ENCODE measurements around the gene ZFYVE1.
"Not testable (repeated sequence)": the region's sequence is repeated elsewhere in the genome, so short reads cannot be mapped to it uniquely, and the experiment has no call there.

Gene ZFYVE1

GRCh38 chr14:72999316-72999715, 27.6 kb downstream of the ZFYVE1 start:
- no peak for DNase-seq

- DNase-seq: no peak
Observed at GRCh38 chr14:72998252-72998903, 28.5 kb downstream of the ZFYVE1 start.

DNA sequence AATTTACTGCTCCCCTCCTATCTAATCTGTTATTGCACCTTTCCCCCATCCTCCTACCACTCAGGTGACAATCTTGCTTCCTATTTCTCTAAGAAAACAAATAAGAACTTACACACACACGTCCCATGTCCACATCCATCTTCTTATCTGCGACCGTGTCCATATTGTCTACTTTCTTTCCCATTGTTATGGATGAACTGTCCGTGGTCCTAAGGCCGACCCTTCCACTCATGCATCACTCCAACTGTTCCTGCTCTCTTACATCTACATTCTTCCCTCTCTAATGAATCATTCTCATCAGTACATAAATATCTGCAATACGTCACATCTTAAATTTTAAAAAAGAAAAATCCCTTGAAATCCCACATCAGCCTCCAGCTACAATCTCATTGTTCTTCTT, 30.0 kb downstream of the ZFYVE1 start:
- no peak for DNase-seq

GRCh38 chr14:72990171-72990570, 36.7 kb downstream of the ZFYVE1 start:
- no peak for DNase-seq

DNA sequence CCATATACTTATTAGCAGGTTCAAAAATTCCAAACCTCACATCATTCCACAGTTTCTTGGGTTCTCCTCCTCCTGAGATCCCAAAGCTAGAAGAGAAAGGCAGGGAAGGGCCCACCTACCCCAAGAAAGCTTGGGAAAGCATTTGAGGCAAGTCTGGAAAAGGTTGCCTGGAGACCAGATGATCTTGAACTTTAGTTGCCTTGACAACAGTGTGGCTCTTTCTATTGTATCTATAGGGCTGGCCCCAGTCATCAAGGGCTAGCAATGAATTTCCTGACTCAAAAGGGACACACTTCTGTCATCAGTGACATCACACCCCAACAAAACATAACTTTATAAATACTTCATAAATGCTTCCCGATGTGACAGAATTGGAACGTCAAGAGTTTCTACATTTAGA, 40.0 kb downstream of the ZFYVE1 start:
- no peak for DNase-seq

GRCh38 chr14:72986214-72986613, 40.7 kb downstream of the ZFYVE1 start:
- DNase-seq: no peak

DNA sequence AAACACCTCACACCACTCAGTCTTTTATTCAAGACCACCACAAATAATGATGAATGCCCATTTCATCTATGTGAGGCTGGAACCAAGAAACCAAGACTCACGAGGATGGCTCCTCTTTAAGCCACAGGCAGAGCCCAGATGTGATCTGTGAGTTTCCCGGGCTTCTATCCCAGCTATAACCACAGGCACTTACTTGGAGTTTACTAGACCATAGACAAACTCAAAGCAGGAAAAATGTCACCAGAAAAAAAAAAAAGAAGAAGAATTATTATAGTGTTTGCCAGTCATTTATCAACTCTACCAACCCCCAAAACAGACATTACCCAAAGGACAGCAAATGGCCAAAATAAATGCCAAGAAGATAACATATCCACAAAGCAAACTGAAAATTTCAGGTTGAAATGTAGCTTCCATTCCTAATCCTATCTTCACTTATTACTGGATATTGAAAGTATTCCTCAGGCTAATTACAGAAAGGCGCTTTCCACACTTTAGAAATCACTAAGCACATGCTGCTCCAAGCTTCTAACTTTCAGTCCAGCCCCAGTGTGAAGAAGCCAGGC, 44.7 kb downstream of the ZFYVE1 start:
- no peak for DNase-seq

- DNase-seq: no peak
Observed at GRCh38 chr14:72980863-72981262, 46.0 kb downstream of the ZFYVE1 start.

DNA sequence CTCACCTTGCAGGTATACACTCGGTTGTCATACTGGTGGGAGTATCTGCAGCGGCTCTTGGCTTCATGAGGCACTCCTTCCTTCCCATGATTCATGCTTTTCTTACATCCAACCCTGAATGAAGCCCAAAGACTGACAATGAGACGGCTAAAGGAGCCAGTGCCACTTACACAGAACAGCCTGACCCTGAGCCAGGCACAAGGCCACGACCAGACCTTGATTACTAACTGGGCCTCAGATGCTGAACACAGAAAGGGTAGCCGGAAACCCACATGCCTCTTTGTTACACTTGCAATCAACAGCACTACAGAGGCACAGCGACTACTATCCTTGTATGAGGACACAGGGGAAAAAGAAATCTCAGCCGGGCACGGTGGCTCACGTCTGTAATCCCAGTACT, 48.0 kb downstream of the ZFYVE1 start:
- no peak for DNase-seq

GRCh38 chr14:72975770-72976169, 51.1 kb downstream of the ZFYVE1 start:
- DNase-seq: no peak

DNA sequence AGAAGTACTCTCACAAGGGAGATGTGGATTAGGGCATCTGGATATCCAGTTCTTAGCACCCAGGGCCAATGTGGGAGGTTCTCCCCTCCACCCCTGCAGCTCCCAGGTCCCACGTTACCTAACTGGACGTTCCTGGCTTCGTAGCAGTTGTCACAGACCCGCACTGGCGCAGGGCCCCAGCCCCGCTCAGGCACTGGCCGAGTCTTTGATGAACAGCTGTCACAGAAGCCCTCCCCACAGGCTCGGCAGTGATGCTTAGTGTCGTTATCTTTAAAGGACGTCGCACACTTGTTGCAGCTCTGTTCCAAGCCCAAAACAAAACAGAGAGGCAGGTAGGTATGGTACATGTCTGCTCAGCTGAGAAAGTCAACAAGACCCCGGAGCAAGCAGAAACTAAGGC, 52.2 kb downstream of the ZFYVE1 start:
- DNase-seq: no peak

DNA sequence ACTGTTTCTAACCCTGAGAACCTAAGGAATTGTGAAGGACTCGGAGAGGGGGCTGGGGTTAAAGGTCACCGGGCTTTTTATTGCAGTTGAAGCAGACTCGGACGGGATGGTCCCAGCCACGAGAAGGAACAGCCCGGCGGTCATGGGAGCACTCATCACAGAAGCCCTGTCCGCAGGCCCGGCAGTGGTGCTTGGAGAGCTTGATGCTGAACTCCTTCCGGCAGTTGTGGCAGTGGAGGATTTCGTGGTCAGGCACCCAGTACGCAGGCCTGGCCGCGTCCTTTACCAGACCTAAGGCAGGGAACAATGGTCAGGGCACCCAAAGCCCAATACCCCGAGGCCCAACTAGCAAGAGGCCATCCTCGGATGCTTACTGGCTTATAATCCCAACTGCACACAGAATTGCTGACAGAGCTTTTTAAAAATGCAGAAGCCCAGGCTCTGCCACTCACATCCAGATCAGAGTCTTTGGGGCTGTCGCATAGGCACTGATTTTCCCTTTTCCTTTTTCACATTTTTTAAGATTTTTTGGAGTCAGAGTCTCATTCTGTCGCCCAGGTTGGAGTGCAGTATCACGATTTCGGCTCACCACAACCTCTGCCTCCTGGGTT, 56.0 kb downstream of the ZFYVE1 start:
- no peak for DNase-seq

DNA sequence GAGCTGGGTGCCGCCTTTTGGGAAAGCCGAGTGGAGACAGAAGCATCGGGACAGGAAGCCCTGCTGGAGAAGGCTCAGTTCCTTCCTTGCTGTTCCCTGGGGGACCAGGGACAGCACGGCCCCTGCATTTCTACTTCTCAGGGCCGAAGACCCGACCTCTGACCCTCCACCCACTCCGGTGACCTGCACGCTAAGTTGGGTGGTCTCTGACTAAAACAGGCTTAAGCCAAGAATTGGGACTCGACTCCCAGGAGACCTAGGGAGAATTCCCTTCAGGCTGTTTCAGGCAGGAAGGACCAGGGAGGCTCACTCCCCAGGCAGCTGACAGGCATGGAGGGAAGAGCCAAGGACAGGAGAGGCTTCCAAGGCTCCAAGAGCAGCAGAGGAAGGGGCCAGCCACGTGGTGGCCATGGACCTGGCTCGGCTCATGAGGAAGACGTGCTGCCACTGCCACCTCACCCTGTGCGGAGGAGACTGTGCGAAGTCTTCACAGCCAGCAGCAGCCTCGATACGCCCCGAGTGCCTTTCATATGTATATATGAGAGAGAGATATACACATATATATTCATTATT, 56.8 kb downstream of the ZFYVE1 start:
- DNase-seq: no peak

DNA sequence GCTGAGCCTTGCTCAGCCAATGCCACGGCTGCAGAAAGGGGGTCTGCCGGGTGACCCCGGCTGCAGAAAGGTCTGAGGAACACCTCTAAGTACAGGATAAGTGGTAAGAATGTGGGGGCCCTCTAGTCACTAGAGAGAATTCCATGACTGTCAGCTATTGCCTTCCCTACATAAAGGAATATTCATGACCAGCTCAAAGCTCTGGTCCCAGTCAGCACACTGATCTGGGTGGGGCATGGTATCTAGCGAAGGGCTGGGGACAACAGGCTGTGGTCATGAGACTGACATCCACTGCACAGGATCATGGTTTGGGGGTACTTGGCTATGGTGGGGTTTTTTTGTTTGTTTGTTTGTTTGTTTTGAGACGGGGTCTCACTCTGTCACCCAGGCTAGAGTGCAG, 58.6 kb downstream of the ZFYVE1 start:
- no peak for DNase-seq

- DNase-seq: no peak
Observed at GRCh38 chr14:72966038-72966437, 60.9 kb downstream of the ZFYVE1 start.

- no peak for DNase-seq
Observed at GRCh38 chr14:72965249-72965648, 61.7 kb downstream of the ZFYVE1 start.

GRCh38 chr14:72962829-72963312, 64.0 kb downstream of the ZFYVE1 start:
- DNase-seq: no peak

DNA sequence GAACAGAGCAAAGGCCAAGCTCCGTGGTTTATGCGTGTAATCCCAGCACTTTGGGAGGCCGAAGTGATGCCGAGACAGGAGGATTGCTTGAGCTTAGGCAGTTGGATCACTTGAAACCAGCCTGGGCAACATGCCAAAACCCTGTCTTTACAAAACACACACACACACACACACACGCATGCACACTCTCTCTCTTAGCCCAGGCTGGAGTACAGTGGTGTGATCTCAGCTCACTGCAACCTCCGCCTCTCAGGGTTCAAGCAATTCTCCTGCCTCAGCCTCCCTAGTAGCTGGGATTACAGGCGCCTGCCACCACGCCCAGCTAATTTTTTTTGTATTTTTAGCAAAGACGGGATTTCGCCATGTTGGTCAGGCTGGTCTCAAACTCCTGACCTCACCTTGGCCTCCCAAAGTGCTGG, 64.6 kb downstream of the ZFYVE1 start:
- DNase-seq: not testable (repeated sequence)

GRCh38 chr14:72961579-72962335, 65.1 kb downstream of the ZFYVE1 start:
- no peak for DNase-seq

- not testable (repeated sequence) for DNase-seq
Observed at GRCh38 chr14:72961016-72961415, 65.9 kb downstream of the ZFYVE1 start.

DNA sequence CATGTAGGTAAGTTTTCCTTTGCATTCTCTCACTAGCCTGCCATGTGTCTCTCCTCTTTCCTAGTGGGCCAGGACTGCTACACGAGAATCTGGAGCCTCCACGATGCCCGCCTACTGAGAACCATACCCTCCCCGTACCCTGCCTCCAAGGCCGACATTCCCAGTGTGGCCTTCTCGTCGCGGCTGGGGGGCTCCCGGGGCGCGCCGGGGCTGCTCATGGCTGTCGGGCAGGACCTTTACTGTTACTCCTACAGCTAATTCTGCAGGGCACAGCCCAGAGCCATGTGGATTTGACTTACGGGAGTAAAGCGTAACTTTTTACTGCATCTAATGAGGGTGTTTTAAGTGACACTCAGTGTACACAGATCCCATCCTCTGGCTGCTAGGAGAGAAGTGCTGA, 68.4 kb downstream of the ZFYVE1 start:
- DNase-seq: no peak

DNA sequence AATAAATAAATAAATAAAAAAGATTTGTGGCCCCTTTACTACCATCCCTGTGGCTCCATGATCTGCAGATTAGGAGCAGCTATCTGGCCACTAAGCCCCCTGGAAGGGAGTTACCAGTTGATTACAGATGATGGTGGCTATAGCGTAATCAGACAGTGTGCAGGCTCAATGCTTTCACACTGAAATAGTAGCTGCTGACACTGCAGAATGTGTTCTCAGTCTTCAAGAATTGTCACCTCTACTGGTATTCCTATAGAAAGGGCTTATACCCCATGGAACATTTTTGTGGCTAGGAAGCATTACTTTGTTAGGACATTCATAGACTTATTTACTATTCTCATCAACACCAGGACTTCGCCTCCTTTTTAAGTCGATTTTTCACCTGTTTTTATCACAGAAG, 69.7 kb downstream of the ZFYVE1 start:
- no peak for DNase-seq

- not testable (repeated sequence) for DNase-seq
Observed at GRCh38 chr14:72956741-72957140, 70.2 kb downstream of the ZFYVE1 start.
